Fibroblast of villous mesenchyme (primary cell): ENCODE measurements around the gene DPH6. TPM values are rescaled to one million over a fixed set of nuclear protein-coding genes. Genes with fewer than 3 reads are reported as not detected.
"Not testable (repeated sequence)": the region's sequence is repeated elsewhere in the genome, so short reads cannot be mapped to it uniquely, and the experiment has no call there.

Experiments used
- DNase-seq: peaks from one replicate; pipeline ENCODE4 v3.0.0-alpha.2; 2010; ENCODE audit warnings: low read depth
- H3K4me3 ChIP-seq: 2 replicates; pipeline ENCODE4 v1.5.1; 2011; ENCODE audit warnings: low read depth, mild to moderate bottlenecking, low read length
- CTCF ChIP-seq: IDR thresholded peaks from 2 replicates; pipeline ENCODE4 v1.5.1; 2012; ENCODE audit warnings: low read depth, mild to moderate bottlenecking, low read length; ENCODE audit not compliant: insufficient read depth
- total RNA-seq: library from RNA; depleted of rRNA; stranded (reverse); fragments of >200 nt; gene quantifications from 2 replicates; pipeline ENCODE4 v1.2.3, GENCODE V29; 2012

The DPH6 gene
- total RNA-seq, 1 donor, result 13.8 TPM

DNA sequence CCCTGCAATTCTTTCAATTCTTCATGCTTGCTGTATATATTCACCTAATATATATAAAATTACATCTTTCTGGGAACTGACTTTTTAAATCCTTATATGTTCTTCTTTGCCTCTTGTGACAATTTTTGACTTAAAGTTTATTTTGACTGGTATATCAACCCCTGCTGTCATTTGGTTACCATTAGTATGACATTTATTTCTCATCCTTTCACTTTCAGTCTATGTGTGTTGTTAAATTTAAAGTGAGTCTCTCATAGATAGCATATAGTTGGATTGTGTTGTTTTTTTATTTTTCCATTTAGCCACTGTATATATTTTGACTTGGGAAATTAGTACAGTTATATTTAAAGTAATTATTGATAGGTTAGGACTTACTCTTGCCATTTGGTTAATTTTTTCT is 194.9 kb downstream of the DPH6 start:
- H3K4me3 ChIP-seq, result no peak overlapping the region
- no peak for DNase-seq
- no peak for TF ChIP-seq CTCF

DNA sequence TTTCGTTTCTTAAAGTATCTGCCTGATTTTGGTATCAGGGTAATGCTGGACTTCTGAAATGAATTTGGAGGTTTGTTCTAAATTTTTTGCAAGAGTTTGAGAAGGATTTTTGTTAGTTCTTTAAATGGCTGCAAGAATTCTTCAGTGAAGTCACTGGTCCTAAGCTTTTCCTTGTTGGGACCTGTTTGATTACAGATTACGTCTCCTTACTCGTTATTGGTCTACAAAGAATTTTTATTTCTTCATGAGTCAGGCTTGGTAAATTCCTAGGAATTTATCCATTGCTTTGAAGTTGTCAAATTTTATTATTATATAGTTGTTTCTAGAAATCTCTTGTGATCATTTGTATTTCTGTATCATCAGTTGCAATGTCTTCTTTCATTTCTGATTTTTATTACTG is 196.0 kb downstream of the DPH6 start:
- peak; percentile 14 for DNase-seq
- no peak overlapping the region for H3K4me3 ChIP-seq
- TF ChIP-seq CTCF, result no peak

DNA sequence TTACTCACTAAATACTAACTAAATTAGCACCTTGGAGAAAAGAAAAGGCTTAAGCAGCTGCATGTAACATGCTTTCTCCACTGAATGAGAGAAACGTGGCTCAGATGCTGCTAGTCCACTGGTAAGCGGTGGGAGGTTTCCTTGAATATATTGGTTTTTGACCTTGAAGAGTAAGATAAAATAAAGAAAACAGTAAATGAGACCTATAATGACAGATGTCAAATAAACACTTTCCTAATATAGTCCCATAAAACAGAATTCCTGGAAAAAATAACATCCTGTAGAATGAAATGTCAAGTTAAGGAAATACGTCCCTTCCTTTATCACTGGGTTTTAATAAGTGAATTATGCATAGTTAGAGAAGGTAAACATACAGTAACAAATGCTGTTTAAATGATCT is 215.0 kb downstream of the DPH6 start:
- no peak for TF ChIP-seq CTCF
- no peak overlapping the region for H3K4me3 ChIP-seq
- no peak for DNase-seq

DNA sequence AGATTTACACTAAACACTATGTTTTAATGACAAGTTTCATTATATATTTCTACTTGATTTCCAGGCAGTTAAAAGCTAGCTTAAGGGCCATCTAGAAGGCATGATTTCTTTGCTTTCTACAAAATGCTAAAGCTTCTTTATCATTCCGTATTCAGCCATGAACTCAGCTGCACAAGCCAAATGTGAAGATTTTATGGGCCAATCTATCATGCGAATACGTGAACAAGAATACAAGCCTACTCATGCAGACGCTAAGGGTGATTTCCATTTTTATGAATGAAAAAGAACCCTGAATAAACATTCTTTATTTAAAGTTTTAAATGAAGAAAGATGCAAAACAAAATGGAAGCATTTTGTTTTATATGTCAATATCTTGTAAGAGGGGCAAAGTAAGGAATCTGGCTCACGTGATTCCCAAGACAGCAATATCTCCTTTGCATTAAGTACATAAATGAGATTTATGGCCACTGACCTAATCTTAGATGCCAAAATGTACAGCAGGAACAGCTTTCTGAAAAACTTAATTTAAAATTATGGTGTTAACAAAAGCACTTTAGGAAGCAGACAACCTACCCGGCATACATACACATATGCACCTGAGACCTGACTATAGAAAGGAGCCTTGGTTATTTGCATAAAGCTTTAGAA is 215.8 kb downstream of the DPH6 start:
- DNase-seq, result no peak
- TF ChIP-seq CTCF, result no peak
- no peak overlapping the region for H3K4me3 ChIP-seq

- peak; percentile 54 for DNase-seq
- TF ChIP-seq CTCF, result no peak
- H3K4me3 ChIP-seq, result no peak overlapping the region
Measured at GRCh38 chr15:35329521-35329961, 216.4 kb downstream of the DPH6 start.

DNA sequence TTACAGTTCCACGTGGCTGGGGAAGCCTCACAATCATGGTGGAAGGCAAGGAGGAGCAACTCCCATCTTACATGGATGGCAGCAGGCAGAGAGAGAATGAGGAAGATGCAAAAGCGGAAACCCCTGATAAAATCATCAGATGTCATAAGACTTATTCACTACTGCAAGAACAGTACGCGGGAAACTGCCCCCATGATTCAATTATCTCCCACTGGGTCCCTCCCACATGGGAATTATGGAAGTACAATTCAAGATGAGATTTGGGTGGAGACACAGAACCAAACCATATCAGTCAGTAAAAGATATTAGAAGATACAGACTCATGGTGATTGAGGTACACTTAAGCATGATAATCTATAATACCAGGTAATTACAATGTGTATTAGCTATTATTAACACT is 217.1 kb downstream of the DPH6 start:
- not testable (repeated sequence) for DNase-seq, H3K4me3 ChIP-seq

DNA sequence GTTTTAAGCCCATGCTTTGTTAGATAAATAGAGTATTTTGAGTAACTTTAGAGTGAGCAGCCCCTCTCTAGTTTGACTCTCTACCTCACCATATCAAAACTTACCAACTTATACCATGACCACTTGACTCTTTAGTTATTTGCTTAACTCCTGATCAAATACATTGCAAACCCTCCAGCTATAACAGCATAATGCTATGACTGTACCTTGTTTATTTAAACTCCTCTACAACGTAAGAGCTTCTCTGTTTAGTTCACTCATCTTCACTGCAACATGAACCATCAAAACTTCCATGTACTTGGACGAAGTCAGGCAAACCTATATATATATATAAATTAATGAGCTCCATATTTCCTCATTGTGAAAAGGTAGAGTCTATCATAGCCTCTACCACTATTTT is 218.2 kb downstream of the DPH6 start:
- no peak overlapping the region for H3K4me3 ChIP-seq
- DNase-seq, result no peak
- TF ChIP-seq CTCF, result no peak
